Immature natural killer cell (primary cell): Measurements from ENCODE around the gene HIVEP3. TPM values are rescaled to one million over a fixed set of nuclear protein-coding genes. Genes with fewer than 3 reads are reported as not detected.
A peak's percentile ranks its signal among the peaks of the same experiment; 100 is the strongest.

Experiments used
- DNase-seq, 3 donors: peaks; one replicate each; pipeline ENCODE4 v3.0.0; 2022; ENCODE audit warnings: mixed read lengths in 1 of 3
- H3K27ac Mint-ChIP-seq, 6 donors: one replicate each; pipeline ENCODE4 v1.8.0; 2020; ENCODE audit warnings: mixed read lengths in 6 of 6, mild to moderate bottlenecking in 5 of 6, inconsistent platforms in 4 of 6, moderate library complexity in 3 of 6
- H3K27me3 Mint-ChIP-seq, 3 donors: one replicate each; pipeline ENCODE4 v1.8.0; 2020 to 2021; ENCODE audit warnings: low read depth in 3 of 3, mild to moderate bottlenecking in 3 of 3, mixed read lengths in 3 of 3, moderate library complexity in 3 of 3, inconsistent platforms in 1 of 3
- H3K36me3 Mint-ChIP-seq, 3 donors: one replicate each; pipeline ENCODE4 v1.8.0; 2020; ENCODE audit warnings: mixed read lengths in 3 of 3, inconsistent platforms in 2 of 3, mild to moderate bottlenecking in 2 of 3
- H3K4me1 Mint-ChIP-seq, 2 donors: one replicate each; pipeline ENCODE4 v1.8.0; 2020; ENCODE audit warnings: inconsistent platforms in 2 of 2, mild to moderate bottlenecking in 2 of 2, mixed read lengths in 2 of 2, moderate library complexity in 1 of 2
- H3K4me3 Mint-ChIP-seq, 5 donors: one replicate each; pipeline ENCODE4 v1.8.0; 2020; ENCODE audit warnings: mild to moderate bottlenecking in 5 of 5, mixed read lengths in 5 of 5, inconsistent platforms in 3 of 5, moderate library complexity in 3 of 5
- H3K9me3 Mint-ChIP-seq, 6 donors: one replicate each; pipeline ENCODE4 v1.8.0; 2020; ENCODE audit warnings: mild to moderate bottlenecking in 6 of 6, mixed read lengths in 6 of 6, inconsistent platforms in 4 of 6, moderate library complexity in 3 of 6
- polyA plus RNA-seq, 3 donors: library from polyadenylated mRNA; unstranded; fragments of 300-500 nt; fragmentation: Illumina TruSeq; gene quantifications; one replicate each; pipeline ENCODE4 v1.2.3, GENCODE V29; 2021

The HIVEP3 gene
- polyA plus RNA-seq, 3 donors from 2014 or later = 9.8 to 24.1 (median 15.5) TPM

DNA sequence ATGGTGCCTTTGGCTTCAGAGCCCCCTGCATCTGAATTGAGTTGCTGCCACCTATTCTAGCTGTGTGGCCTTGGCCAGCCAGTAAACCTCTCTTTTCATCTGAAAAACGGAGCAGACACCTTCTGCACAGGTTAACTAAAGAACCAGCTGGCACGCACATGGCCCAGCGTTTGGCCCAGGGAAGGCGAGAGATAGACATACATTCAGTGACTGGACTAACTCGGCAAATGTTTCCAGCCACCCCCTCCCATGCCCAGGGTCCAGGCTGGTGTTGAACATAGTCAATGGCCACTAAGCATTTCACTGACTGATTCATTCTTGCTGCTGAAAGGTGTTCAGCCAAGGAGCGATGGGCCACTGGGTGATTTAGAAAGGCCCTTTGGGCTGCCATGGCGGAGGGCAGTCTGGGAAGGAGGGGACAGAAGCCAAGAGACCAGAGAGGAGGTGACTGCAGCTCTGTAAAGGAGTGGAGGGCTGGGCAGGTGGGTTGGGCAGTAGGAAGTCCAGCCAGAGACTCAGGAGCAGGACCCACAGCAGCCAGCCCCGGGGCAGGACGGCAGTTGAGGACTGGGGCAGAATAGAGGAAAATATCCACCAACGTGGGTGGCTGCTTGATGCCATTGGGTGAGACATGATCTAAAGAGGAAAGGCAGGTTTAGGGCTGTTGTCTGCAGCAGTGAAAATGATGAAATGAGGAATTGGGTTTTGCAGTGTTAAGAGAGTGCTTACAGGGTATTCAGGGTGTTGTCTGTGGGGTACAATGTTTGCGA is 184.3 kb downstream of the HIVEP3 start:
- DNase-seq = no peak
- Mint-ChIP-seq H3K4me1 (peaks cover 34 to 39% of the 10 kb centered on the region in 2 donors), H3K36me3 (no peaks in the 10 kb centered on the region), H3K9me3 (no peaks in the 10 kb centered on the region), H3K27ac (peak overlapping the region in 1 of 6 donors; percentile 28), H3K4me3 (no peak overlapping the region), H3K27me3 (peaks cover 0 to 7% (median 2%) of the 10 kb centered on the region in 3 donors)

- H3K27ac Mint-ChIP-seq = no peak overlapping the region
- H3K9me3 Mint-ChIP-seq = no peaks in the 10 kb centered on the region
- peaks cover 34 to 39% of the 10 kb centered on the region in 2 donors for H3K4me1 Mint-ChIP-seq
- no peak overlapping the region for H3K4me3 Mint-ChIP-seq
- DNase-seq = no peak
- H3K36me3 Mint-ChIP-seq = no peaks in the 10 kb centered on the region
- H3K27me3 Mint-ChIP-seq = peaks cover 0 to 4% (median 2%) of the 10 kb centered on the region in 3 donors
These were observed 185.0 kb downstream of the HIVEP3 start for GRCh38 chr1:41733725-41734124.

DNA sequence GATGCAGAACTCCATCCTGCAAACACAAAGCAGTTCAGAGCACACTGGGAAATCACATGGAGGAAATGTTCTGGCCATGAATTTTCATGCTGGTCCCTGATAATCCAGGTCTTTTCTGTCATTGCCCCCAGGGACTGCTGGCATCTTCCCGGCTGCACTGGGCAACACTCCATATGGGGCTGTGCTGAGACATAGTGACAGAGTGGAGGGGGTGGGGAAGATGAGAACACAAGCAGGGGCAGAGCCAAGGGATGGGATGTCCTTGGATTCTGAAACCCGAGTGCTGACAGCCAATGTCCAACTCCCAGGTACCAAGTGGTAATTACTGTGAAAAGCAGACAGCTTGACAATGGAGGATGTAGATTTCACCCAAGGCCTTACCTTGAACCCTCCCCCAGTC is 185.7 kb downstream of the HIVEP3 start:
- Mint-ChIP-seq H3K4me1 (peaks cover 36 to 39% of the 10 kb centered on the region in 2 donors), H3K4me3 (no peak overlapping the region), H3K27me3 (peaks cover 0 to 5% (median 3%) of the 10 kb centered on the region in 3 donors), H3K36me3 (no peaks in the 10 kb centered on the region), H3K27ac (no peak overlapping the region), H3K9me3 (no peaks in the 10 kb centered on the region)
- no peak for DNase-seq

GRCh38 chr1:41731516-41732030 is 187.1 kb downstream of the HIVEP3 start:
- peaks cover 41 to 42% of the 10 kb centered on the region in 2 donors for H3K4me1 Mint-ChIP-seq
- H3K27me3 Mint-ChIP-seq = peaks cover 0 to 5% (median 5%) of the 10 kb centered on the region in 3 donors
- H3K27ac Mint-ChIP-seq = peak overlapping the region in 2 of 6 donors; percentile 15 to 32
- H3K36me3 Mint-ChIP-seq = no peaks in the 10 kb centered on the region
- no peak for DNase-seq
- no peaks in the 10 kb centered on the region for H3K9me3 Mint-ChIP-seq
- H3K4me3 Mint-ChIP-seq = peak overlapping the region in 1 of 5 donors; percentile 13

- H3K4me1 Mint-ChIP-seq = peaks cover 49% of the 10 kb centered on the region in 2 donors
- H3K9me3 Mint-ChIP-seq = no peaks in the 10 kb centered on the region
- no peaks in the 10 kb centered on the region for H3K36me3 Mint-ChIP-seq
- H3K27me3 Mint-ChIP-seq = peaks cover 0 to 6% (median 5%) of the 10 kb centered on the region in 3 donors
- H3K4me3 Mint-ChIP-seq = no peak overlapping the region
- H3K27ac Mint-ChIP-seq = peak overlapping the region in 1 of 6 donors; percentile 16
- no peak for DNase-seq
These were observed 187.9 kb downstream of the HIVEP3 start for GRCh38 chr1:41730806-41731205.

DNA sequence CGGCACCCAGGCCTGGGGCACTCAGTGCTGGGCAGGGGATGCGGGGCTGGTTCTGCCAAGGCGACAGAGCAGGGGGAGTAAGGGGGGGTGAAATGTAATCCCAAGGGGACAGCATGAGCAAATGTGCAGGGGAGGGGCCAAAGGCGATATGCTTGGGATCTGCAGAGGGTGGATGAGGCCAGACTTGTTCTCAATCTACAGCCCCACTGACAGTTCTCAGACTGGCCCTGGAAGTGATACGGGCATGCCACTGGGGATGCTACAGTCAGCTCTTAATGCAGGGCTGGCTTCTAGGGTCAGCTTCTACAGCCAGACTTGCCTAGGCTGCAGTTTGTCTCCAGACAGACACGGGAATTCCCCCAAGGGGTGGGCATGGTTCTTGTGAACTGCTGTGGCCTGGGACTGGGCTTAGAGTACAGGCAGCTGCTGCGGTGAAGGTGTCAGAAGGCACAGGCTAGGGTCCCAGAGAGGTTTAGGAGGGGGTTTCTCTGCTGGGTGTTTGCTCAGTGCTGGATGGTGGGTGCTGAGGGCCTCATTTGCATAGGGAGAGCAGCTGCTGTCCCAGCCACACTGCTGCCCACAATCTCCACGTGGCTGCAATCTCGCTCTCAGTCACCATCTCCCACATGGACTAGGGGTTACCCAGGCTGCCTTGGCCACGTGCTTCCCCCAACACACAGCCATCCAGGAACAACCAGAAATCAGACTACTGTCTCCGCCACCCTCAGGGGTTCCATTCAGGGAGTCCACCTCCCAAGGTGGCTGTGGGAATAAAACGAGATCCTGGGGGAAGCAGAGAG is 190.1 kb downstream of the HIVEP3 start:
- H3K27me3 Mint-ChIP-seq = peaks cover 0 to 6% (median 5%) of the 10 kb centered on the region in 3 donors

DNA sequence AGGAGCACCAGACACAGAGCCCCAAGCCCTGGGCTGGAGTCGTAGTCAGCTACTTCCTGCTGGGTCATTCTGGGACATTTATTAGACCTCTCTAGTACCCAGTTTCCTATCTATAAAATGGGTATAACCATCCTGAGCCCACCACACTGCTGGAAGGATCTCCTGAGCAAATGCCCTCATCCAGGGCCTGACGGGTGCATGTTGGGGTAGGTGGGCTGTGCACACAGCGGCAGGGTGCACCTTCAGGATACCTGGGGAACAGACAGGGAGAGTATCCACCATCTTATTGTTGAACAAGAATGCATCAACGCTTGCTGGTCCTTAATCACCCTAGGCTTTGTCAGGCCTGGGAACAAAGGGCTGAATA is 191.0 kb downstream of the HIVEP3 start:
- Mint-ChIP-seq H3K4me1 (peaks cover 43 to 51% of the 10 kb centered on the region in 2 donors), H3K4me3 (peak overlapping the region; percentile 79 to 88 (median 80)), H3K36me3 (no peaks in the 10 kb centered on the region), H3K9me3 (no peaks in the 10 kb centered on the region), H3K27me3 (peaks cover 0 to 6% (median 5%) of the 10 kb centered on the region in 3 donors), H3K27ac (peak overlapping the region; percentile 85 to 95 (median 92))
- DNase-seq = no peak

More for the DNA sequence above, 190.1 kb downstream of the HIVEP3 start:
- no peaks in the 10 kb centered on the region for H3K36me3 Mint-ChIP-seq
- peak overlapping the region; percentile 85 to 95 (median 92) for H3K27ac Mint-ChIP-seq
- H3K4me1 Mint-ChIP-seq = peaks cover 43 to 49% of the 10 kb centered on the region in 2 donors
- DNase-seq = peak; percentile 82 to 88 (median 83)
- H3K9me3 Mint-ChIP-seq = no peaks in the 10 kb centered on the region
- H3K4me3 Mint-ChIP-seq = peak overlapping the region; percentile 79 to 88 (median 80)

GRCh38 chr1:41726899-41727748 is 191.6 kb downstream of the HIVEP3 start:
- no peaks in the 10 kb centered on the region for H3K9me3 Mint-ChIP-seq
- H3K4me1 Mint-ChIP-seq = peaks cover 43 to 55% of the 10 kb centered on the region in 2 donors
- H3K4me3 Mint-ChIP-seq = peak overlapping the region; percentile 79 to 88 (median 80)
- peak; percentile 50 to 64 (median 63) for DNase-seq
- no peaks in the 10 kb centered on the region for H3K36me3 Mint-ChIP-seq
- peak overlapping the region; percentile 85 to 95 (median 92) for H3K27ac Mint-ChIP-seq
- H3K27me3 Mint-ChIP-seq = peaks cover 0 to 6% (median 5%) of the 10 kb centered on the region in 3 donors

DNA sequence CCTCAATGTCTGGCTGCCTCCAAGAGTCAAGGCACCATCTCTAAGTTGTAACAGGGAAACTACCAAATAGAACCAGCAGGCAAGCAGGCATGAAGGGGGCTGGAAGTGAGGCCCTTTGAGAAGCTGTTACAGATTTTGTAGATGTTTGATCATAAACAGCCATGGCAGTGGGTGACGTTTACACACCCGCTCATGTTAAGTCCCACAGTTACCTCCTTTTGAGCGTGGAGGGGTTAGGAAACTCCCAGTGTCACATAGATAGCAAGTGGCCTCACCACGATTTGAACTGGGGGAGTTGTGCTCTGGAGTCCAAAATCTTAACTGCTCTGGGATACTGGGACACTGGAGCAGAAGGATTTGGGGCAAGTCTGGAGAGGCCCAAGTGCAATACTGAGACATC is 192.4 kb downstream of the HIVEP3 start:
- Mint-ChIP-seq H3K9me3 (no peaks in the 10 kb centered on the region), H3K27ac (peak overlapping the region; percentile 85 to 95 (median 92)), H3K4me3 (peak overlapping the region; percentile 79 to 88 (median 80)), H3K4me1 (peaks cover 43 to 49% of the 10 kb centered on the region in 2 donors), H3K27me3 (peaks cover 0 to 5% (median 3%) of the 10 kb centered on the region in 3 donors), H3K36me3 (no peaks in the 10 kb centered on the region)
- DNase-seq = peak in 1 of 3 donors; percentile 11

DNA sequence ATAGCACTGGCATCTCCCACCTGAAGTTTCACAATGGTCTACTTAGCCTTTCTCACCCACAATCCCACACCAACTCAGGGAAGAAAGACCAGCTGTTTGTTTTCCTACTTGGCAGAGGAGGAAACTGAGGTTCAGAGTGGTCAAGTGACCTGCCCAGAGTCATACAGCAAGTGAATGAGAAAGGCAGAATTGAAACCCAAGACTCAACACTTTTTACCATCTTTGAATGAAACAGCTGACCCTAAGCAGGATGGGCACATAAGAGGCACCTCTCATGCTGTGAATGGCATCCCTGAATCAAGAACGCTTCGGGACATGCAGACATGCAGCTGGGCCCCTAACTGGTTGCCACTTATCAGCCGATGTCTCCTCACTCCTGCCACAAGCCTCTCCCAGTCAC is 193.8 kb downstream of the HIVEP3 start:
- H3K4me3 Mint-ChIP-seq = no peak overlapping the region
- no peaks in the 10 kb centered on the region for H3K36me3 Mint-ChIP-seq
- H3K27me3 Mint-ChIP-seq = peaks cover 0 to 5% (median 3%) of the 10 kb centered on the region in 3 donors
- H3K27ac Mint-ChIP-seq = no peak overlapping the region
- no peak for DNase-seq
- no peaks in the 10 kb centered on the region for H3K9me3 Mint-ChIP-seq
- H3K4me1 Mint-ChIP-seq = peaks cover 48 to 57% of the 10 kb centered on the region in 2 donors

DNA sequence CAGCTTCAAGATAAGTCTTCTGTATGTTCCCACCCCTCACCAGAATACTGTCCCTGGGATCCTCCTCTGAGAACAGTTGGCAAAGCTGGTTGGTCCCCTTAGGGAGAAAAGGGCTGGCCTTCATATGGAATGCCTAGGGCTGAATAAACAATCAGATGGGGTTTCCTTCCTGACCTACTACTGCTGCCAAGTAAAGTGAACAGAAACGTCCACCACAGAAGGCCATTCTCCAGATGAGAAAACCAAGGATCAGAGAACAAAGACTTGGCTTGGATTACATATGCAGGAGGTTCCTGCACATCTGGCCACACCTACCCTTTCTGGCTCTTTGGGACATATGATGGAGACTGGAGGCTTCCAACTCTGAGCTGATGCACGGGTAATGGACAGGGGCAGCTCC is 194.5 kb downstream of the HIVEP3 start:
- H3K27me3 Mint-ChIP-seq = peaks cover 0 to 5% (median 3%) of the 10 kb centered on the region in 3 donors
- H3K4me1 Mint-ChIP-seq = peaks cover 41 to 50% of the 10 kb centered on the region in 2 donors
- H3K27ac Mint-ChIP-seq = no peak overlapping the region
- no peaks in the 10 kb centered on the region for H3K36me3 Mint-ChIP-seq
- DNase-seq = no peak
- no peaks in the 10 kb centered on the region for H3K9me3 Mint-ChIP-seq
- no peak overlapping the region for H3K4me3 Mint-ChIP-seq

- Mint-ChIP-seq H3K27me3 (peaks cover 0 to 4% (median 3%) of the 10 kb centered on the region in 3 donors), H3K4me1 (peaks cover 36 to 46% of the 10 kb centered on the region in 2 donors), H3K9me3 (no peaks in the 10 kb centered on the region), H3K4me3 (no peak overlapping the region), H3K27ac (no peak overlapping the region), H3K36me3 (no peaks in the 10 kb centered on the region)
- DNase-seq = no peak
These were observed 194.9 kb downstream of the HIVEP3 start for GRCh38 chr1:41723786-41724185.

DNA sequence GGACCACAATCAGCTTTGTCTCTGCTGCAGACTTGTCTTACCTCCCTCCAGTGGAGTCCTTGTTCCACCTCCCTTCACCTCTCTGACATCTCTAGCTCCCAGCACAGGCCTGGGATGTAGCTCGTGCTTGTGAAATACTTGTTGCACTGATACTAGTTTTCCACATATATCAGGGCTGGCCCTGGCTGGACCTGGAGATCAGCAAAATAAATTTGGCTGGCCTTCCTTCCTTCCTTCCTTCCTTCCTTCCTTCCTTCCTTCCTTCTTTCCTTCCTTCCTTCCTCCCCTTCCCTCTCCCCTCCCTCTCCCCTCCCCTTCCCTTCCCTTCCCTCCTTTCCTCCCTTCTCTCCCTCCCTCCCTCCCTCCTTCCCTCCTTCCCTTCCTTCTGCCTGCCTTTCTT is 196.5 kb downstream of the HIVEP3 start:
- Mint-ChIP-seq H3K27ac (peak overlapping the region in 2 of 6 donors; percentile 11 to 42), H3K36me3 (no peaks in the 10 kb centered on the region), H3K4me1 (peaks cover 22 to 33% of the 10 kb centered on the region in 2 donors), H3K27me3 (peaks cover 0 to 2% (median 1%) of the 10 kb centered on the region in 3 donors), H3K9me3 (no peaks in the 10 kb centered on the region), H3K4me3 (peak overlapping the region in 1 of 5 donors; percentile 19)
- DNase-seq = no peak
